Urinary bladder (tissue), 4 donors: ENCODE results near the gene MAL. TPM values are rescaled to one million over a fixed set of nuclear protein-coding genes. Genes with fewer than 3 reads are reported as not detected.
"Not testable (repeated sequence)": the region's sequence is repeated elsewhere in the genome, so short reads cannot be mapped to it uniquely, and the experiment has no call there.

ENCODE experiments used
- DNase-seq: peaks from one replicate; pipeline ENCODE4 v3.0.0-alpha.2; 2015; ENCODE audit errors: extremely low spot score
- H3K27ac ChIP-seq: one replicate; pipeline ENCODE4 v1.5.1; 2013; ENCODE audit warnings: low read depth, mild to moderate bottlenecking, moderate library complexity
- H3K36me3 ChIP-seq: one replicate; pipeline ENCODE4 v1.6.1; 2013; ENCODE audit warnings: mild to moderate bottlenecking, moderate library complexity; ENCODE audit not compliant: insufficient read depth
- H3K4me1 ChIP-seq: one replicate; pipeline ENCODE4 v1.6.1; 2013; ENCODE audit warnings: mild to moderate bottlenecking, moderate library complexity; ENCODE audit not compliant: insufficient read depth
- H3K4me3 ChIP-seq: one replicate; pipeline ENCODE4 v1.5.1; 2013; ENCODE audit warnings: low read depth, low read length
- WGBS: extraction: QIAGEN DNeasy Blood & Tissue Kit; methylation state at CpG from one replicate; pipeline ENCODE4 v1.1.7; 2013; 5-methylcytosine and 5-hydroxymethylcytosine counted together
- polyA plus RNA-seq: library from polyadenylated mRNA; stranded (reverse); fragments of 200-250 nt; gene quantifications from one replicate; pipeline ENCODE4 v1.2.3, GENCODE V29; 2013
- total RNA-seq: library from RNA; depleted of rRNA; stranded (reverse); fragments of >200 nt; gene quantifications from one replicate; pipeline ENCODE4 v1.2.3, GENCODE V29; 2014
- donor health status: healthy with polysubstance abuse.
- donor health status: healthy.

The MAL gene
- total and polyA plus RNA-seq, 2 donors, result 3.6 to 13.3 TPM

DNA sequence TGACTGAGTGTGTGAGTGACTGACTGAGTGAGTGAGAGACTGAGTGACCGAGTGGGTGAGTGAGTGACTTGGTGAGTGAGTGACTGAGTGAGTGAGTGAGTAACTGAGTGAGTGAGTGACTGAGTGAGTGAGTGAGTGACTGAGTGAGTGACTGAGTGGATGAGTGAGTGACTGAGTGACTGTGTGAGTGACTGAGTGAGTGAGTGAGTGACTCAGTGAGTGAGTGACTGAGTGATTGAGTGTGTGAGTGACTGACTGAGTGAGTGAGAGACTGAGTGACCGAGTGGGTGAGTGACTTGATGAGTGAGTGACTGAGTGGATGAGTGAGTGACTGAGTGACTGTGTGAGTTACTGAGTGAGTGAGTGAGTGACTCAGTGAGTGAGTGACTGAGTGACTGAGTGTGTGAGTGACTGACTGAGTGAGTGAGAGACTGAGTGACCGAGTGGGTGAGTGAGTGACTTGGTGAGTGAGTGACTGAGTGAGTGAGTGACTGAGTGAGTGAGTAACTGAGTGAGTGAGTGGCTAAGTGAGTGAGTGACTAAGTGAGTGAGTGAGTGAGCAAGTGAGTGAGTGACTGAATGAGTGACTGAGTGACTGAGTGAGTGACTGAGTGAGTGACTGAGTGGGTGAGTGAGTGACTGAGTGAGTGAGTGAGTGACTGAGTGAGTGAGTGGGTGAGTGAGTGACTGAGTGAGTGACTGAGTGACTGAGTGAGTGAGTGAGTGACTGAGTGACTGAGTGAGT is 12.5 kb downstream of the MAL start:
- H3K27ac ChIP-seq, DNase-seq, H3K4me1 ChIP-seq, H3K36me3 ChIP-seq, H3K4me3 ChIP-seq: not testable (repeated sequence)
- WGBS, result 89% methylated on average over 3 of the region's 3 CpGs

DNA sequence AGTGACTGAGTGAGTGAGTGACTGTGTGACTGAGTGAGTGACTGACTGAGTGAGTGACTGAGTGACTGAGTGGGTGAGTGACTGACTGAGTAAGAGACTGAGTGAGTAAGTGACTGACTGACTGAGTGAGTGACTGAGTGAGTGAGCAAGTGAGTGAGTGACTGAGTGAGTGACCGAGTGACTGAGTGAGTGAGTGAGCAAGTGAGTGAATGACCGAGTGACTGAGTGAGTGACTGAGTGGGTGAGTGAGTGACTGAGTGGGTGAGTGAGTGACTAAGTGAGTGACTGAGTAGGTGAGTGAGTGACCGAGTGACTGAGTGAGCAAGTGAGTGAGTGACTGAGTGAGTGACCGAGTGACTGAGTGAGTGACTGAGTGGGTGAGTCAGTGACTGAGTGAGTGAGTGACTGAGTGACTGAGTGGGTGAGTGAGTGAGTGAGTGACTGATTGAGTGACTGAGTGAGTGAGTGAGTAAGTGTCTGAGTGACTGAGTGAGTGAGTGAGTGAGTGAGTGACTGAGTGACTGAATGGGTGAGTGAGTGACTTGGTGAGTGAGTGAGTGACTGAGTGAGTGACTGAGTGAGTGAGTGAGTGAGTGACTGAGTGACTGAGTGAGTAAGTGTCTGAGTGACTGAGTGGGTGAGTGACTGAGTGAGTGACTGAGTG is 13.3 kb downstream of the MAL start:
- 97% methylated on average over 4 of the region's 4 CpGs for WGBS
- no peak for DNase-seq

DNA sequence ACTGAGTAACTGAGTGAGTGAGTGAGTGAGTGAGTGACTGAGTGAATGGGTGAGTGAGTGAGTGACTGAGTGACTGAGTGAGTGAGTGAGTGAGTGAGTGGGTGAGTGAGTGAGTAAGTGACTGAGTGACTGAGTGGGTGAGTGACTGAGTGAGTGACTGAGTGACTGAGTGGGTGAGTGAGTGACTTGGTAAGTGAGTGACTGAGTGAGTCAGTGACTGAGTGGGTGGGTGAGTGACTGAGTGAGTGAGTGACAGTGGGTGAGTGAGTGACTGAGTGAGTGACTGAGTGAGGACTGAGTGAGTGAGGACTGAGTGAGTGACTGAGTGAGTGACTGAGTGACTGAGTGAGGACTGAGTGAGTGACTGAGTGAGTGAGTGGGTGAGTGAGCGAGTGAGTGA is 13.9 kb downstream of the MAL start:
- DNase-seq, result no peak

More for the DNA sequence above, 13.3 kb downstream of the MAL start:
- Histone ChIP-seq H3K36me3 (no peaks in the 10 kb centered on the region), H3K27ac (no peak overlapping the region), H3K4me3 (no peak overlapping the region), H3K4me1 (no peaks in the 10 kb centered on the region)

DNA sequence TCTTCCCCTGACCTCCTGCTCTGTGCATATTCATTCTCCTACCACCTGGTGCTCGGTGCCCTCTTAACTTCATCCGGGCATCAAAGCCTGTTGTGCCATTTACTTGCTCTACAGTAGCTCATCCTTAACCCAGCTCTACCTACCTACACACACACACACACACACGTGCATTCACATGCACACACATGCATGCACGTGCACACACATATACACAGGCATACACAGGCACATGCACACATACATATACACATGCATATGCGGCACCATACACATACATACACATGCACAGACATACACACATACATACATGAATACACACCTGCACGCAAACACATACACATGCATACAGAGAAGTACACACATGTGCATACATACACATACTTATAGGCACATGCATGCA is 14.5 kb downstream of the MAL start:
- Histone ChIP-seq H3K4me1 (no peaks in the 10 kb centered on the region), H3K27ac (no peak overlapping the region), H3K36me3 (no peaks in the 10 kb centered on the region), H3K4me3 (no peak overlapping the region)
- WGBS, result 85% methylated on average over 6 of the region's 6 CpGs
- DNase-seq, result no peak

More for the DNA sequence above, 13.9 kb downstream of the MAL start:
- H3K36me3 ChIP-seq, result no peaks in the 10 kb centered on the region
- no peak overlapping the region for H3K4me3 ChIP-seq
- no peak overlapping the region for H3K27ac ChIP-seq
- WGBS, result 87% methylated on average over 1 of the region's 1 CpG
- H3K4me1 ChIP-seq, result no peaks in the 10 kb centered on the region

DNA sequence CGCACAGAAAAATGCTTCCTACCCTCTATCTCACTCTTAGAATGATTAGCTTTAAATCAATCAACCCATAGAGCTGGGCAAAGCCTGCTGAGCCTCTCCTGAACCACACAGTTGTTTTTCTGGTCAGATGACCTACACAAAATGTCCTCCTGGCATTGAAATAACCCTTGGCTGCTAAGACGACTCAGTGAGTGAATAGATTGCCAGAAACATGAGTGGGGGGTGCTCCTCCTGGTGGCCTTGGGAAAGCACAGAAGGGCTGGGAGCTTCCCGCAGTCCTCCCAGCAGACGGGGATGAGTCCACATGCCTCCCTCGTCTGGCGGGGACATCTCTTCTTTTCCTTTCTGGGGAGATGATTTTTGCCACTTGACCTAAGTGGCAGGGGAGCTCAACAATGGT is 14.9 kb downstream of the MAL start:
- Histone ChIP-seq H3K4me1 (no peaks in the 10 kb centered on the region), H3K36me3 (no peaks in the 10 kb centered on the region), H3K27ac (no peak overlapping the region), H3K4me3 (no peak overlapping the region)
- WGBS, result 66% methylated on average over 6 of the region's 6 CpGs
- no peak for DNase-seq

DNA sequence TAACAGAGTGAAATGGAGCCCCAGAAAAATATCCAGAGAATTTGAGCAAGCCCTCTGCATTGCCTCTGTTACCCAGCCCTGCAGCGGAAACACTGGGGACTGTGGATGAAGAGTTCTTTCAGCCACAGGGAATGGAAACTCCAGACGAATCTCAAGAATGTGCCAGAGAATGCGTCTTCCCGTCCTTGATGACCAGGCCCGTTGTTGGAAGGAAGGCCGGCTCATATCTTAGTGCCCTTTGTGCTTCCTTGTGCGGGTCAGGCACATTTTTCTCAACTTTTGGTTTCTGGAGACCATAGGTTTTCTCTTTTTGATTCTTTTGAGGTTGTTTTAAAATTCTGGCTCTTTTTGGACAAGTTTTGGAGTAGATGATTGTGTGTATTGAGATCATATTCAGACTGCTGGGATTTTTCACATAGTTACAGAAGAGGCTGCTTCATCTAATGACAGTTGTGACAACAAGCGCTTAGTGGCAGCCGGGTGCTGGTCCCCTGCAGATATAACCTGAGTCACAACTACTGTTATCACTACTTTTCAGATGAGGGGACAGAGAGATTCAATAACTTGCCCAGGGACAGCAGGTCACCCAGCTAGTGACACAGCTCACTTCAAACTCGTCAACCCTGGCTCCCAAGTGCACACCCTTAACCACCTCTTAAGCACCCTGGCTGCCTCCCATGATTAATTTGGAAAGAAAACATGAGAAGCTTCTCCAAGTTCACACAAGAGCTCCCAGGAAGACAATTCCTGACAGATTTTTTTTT is 15.7 kb downstream of the MAL start:
- WGBS, result 76% methylated on average over 10 of the region's 10 CpGs
- no peak for DNase-seq
- Histone ChIP-seq H3K27ac (no peak overlapping the region), H3K4me3 (no peak overlapping the region), H3K4me1 (no peaks in the 10 kb centered on the region), H3K36me3 (no peaks in the 10 kb centered on the region)

DNA sequence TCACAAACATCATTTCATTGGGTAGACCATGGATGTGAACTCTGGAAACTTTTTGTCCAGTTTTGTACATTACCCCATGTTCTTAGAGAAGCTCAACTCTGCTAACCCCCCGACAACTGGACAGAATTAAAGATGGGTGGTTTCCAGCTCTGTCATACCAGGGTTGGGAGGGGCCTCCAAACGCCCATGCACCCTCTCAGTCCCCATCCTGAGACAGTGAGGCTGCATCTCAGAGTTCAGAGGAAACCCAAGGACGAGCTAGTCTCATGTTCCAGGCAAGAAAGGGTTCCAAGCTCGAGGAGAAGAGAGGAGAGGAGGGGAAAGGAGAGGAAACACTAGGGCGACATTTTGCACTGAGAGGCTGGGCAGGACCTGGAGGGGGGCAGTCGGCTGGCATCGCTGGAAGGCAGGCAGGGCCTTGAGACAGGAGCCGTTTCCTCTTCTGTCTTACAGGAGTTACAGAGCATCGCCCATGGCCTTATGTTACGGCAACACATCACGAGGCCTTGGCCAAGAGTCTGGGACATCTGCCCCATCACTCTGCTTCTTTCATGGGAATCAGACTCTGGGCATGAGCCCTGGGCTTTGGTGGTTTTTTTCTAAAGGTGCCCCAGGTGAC is 16.4 kb downstream of the MAL start:
- H3K4me1 ChIP-seq, result no peaks in the 10 kb centered on the region
- H3K4me3 ChIP-seq, result no peak overlapping the region
- no peak overlapping the region for H3K27ac ChIP-seq
- 86% methylated on average over 11 of the region's 11 CpGs for WGBS
- no peaks in the 10 kb centered on the region for H3K36me3 ChIP-seq
- no peak for DNase-seq

DNA sequence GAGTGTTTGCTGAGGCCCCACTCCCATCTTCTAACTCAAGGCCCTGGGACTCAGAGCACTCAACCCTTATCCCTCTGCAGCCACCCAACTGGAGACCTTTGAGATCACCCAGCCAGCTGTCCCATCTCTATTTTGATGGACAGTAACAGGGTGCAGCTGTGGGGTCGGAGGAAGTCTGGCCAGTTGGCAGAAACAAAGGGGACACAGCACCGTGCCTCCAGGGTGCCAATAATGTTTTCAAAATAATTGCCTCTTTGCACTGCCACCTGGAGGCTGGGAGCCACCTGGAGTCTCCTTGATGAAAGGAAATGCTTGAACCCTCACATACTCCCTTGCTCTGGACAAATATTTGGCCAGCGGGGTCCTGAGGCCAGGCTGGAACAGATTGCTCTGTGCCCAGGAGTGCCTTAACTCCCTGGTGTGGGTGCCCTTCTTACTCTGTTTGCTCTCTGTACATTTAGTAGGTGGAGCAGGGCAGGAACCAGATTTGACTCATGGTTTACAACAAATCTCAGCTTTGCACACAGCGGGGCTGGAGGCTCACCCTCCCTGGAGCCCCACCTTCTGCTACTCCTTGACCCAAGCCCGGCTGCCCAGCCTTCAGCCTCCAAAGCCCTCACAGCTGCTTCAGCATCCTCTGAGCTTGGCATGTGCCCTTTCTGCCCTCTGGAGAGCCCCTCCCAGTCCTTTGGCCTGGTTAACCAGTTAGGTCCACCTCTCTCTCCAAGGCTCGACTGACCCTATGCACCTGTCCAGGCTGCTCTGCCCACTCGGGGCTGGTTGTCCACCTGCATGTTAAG is 17.2 kb downstream of the MAL start:
- Histone ChIP-seq H3K27ac (no peak overlapping the region), H3K4me3 (no peak overlapping the region), H3K4me1 (no peaks in the 10 kb centered on the region), H3K36me3 (no peaks in the 10 kb centered on the region)
- DNase-seq, result no peak
- WGBS, result 45% methylated on average over 7 of the region's 7 CpGs

DNA sequence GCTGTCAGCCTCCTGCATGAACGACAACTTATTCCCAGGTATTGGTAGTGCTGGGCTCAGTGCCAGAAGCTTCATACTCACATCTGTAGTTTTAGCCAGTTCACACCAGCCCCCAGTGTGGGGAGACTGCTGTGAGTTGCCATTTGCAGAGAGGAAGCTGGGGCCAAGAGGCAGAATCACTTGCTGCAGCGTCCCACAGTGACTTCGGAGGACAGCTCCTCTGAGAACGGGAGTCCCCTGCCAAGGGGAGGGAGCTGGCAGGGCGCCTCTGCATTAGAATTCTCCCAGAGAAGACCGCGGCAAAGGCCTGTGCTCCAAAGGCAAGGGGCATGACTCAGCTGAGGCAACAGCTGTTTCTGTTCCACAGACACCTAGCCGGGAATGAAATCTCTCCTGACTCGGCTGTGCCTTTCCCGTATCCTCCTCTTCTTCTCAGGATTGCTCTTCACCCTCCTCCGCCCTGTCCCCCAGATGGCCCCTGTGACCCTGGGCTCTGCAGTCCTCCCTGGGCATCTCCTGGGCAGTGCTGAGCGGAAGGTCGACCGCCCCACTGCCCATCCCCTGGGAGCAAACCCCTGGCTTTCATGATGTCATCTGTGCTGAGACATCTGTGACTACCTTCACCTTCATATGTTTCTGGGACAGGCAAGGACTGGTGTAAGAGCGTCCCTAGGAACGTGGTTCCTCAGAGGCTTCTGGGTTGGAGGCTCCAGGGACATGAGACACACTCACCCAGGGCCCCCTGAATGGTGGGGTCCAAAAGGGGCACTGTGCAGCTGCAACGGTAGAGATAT is 18.0 kb downstream of the MAL start:
- no peaks in the 10 kb centered on the region for H3K36me3 ChIP-seq
- WGBS, result 22% methylated on average over 17 of the region's 17 CpGs
- no peak overlapping the region for H3K4me3 ChIP-seq
- H3K4me1 ChIP-seq, result no peaks in the 10 kb centered on the region
- DNase-seq, result no peak
- no peak overlapping the region for H3K27ac ChIP-seq

DNA sequence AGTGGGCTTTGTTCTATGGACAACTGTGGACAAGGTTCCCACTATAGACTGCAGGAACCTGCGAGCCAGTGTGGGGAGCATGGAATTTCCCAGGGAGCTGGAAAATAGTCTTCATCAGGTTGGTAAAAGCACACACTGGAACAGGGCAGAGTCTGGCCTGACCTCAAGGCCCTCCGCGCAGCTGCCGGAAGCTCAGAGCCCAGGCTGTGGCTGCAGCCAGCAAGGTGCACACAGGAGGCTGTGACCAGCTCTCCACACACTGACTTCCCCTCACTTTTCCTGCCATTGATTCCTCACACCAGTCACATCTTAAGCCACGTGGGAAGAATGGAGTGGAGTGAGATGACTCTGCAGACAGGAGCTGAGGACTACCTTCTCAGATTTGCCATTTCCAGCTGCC is 19.1 kb downstream of the MAL start:
- Histone ChIP-seq H3K36me3 (no peaks in the 10 kb centered on the region), H3K4me1 (no peaks in the 10 kb centered on the region), H3K27ac (no peak overlapping the region), H3K4me3 (no peak overlapping the region)
- no peak for DNase-seq
- 80% methylated on average over 5 of the region's 5 CpGs for WGBS

DNA sequence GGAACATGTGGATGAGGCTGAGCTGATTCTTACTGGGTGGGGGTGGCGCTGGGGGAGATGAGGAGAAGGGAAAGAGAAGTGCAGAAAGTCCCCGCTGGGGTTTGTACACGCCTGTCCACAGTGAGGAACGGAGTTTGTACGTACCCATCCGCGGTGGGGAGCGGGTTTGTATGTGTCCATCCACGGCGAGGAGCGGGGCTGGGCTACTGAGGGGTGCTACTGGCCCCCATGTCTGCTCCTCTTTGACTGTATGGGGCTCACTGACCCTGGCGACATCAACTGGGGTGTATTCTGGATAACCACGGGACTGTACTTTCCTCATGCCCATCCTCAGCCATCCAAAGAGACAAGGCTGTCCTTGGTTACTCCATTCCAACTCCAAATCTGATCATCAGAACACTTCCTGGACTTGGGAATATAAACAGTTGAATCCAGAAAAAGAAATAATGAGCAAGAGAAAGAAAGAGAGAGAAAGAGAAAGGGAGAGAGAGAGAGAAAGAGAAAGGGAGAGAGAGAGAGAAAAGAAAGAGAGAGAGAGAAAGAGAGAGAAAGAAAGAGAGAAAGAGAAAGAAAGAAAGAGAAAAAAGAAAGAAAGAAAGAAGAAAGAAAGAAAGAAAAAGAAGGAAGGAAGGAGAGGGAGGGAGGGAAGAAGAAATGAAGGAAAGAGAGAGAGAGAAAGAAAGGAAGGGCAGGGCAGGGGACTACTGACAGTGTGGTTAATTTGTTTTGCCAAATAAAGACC is 21.0 kb downstream of the MAL start:
- DNase-seq, result no peak
- Histone ChIP-seq H3K4me3 (no peak overlapping the region), H3K4me1 (no peaks in the 10 kb centered on the region), H3K27ac (no peak overlapping the region), H3K36me3 (no peaks in the 10 kb centered on the region)
- WGBS, result 93% methylated on average over 13 of the region's 13 CpGs
